ENCODE data around the gene ACRBP.
A peak's percentile ranks its signal among the peaks of the same experiment; 100 is the strongest.

The ACRBP gene

DNA sequence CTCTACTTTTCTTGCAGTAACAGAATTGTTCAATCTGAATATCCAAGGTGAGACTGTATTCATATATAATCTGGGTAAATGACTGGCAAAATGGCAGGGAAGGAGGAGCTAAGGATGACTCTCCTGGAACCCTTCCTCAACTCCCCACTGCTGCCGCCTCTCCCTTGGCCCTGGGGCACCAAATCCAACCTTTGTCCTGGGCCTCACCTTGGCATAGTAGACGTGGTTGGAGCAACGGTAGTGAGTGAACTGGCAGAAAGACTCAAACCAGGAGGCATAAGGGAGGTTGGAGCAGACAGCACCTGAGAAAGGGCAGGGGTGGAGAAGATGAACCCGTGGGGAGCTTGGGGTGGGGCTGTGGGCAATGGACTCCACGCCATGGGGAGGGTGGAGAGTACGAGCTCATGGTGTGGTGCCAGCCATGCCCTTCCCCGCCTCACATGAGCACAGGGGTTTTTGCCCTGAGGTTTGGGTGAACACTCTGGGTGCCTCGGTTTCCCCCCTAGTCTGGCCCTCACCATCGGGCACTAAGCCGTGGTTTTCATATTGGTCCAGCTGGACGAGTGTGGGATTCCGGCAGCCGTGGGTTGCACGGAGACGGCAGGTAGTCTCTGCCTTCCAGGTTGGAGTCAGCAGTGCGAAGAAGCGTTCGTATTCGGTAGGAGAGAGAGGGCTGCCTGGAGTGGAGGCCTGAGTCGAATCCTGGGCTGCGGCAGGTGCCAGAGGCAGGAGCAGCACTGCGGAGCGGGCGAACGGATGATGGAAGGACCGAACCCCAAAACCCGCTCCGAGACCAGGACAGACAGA is 753 bp downstream of the ACRBP start:
- DNase-seq = no peak

DNA sequence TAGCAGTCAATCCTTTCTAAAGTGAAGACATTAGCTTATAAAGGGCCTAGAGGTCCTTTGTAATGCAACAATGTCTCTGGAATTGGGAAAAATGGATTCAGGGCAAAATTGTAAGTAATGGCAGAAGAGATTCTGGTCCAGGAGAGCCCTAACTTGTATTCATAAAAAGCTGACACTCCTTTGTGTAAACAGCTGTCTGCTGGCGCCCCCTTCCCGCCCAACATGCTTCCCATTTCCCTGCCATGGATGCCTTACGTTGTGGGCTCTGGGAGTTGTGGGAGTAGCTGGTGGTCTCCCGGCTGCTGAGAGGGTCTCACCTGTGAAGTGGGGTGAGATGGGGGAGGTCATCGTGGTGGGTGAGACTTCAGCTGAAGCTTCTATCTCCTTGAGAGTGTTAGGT is 2.3 kb downstream of the ACRBP start:
- no peak for DNase-seq

DNA sequence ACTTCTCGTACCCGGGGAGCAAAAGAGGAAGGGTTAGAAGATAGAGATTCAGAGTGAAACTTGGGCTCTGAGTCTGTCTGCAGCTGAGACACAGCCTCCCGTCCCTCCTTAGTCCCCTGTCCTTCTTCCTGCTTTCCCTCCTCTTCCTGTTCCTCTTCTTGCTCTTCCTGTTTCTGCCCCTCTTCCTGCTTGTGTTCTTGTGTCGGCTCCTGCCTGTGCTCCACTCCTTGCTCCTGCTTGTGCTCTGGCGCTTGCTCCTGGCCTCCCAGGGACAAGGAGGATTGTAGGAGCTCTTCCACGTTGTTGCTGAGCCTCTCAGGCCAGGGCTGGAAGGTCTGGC is 3.0 kb downstream of the ACRBP start:
- no peak for DNase-seq

DNA sequence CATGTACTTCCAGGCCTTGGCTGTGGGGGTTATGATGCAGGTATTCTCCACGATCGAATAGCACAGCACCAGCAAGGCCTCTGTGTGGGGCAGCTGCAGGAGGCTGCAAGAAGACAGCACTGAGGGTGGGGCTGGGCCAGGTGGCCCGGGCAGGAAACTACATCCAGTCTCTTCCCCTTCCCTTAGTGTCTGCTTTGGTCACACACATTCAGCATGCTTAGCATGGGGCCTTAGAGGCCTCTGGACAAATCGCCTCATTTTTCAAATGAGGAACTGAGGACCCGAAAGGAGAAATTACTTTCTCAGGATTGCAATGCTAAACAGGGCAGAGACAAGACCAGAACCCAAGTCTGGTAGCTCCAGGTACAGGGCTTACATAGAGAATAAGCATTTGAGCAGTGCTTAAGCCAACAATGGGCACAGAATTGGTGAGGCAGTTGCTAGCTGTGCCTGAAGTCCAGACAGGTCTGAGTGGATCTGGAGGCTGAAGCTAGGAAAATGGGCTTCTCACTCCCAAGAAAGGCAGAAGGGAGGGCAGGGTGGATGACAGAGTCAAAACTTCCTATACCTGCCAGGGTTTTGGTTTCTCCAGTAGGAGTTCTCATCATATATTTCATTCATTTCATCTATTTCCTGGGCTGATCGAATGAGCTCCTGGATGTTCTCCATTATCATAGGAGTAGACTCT is 3.5 kb downstream of the ACRBP start:
- no peak for DNase-seq

DNA sequence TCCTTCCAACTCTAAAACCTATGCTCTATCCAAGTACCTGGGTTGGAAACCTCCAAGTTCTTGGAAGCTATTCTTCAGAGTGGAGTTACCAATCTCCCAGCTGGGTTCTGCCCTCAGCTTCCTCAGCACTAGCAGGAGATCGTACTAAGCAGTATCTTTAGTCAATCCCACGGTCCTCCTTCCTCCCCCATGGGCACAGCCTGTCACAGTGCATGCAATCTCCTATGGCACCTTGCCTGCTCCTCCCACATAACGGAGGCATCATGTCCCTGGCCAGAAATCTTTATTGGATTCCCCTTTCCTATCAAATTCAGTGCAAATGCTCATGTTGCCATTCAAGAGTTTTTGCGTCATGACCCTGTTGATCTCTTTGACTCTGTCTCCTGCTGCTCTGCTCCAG is 6.1 kb downstream of the ACRBP start:
- DNase-seq = no peak

DNA sequence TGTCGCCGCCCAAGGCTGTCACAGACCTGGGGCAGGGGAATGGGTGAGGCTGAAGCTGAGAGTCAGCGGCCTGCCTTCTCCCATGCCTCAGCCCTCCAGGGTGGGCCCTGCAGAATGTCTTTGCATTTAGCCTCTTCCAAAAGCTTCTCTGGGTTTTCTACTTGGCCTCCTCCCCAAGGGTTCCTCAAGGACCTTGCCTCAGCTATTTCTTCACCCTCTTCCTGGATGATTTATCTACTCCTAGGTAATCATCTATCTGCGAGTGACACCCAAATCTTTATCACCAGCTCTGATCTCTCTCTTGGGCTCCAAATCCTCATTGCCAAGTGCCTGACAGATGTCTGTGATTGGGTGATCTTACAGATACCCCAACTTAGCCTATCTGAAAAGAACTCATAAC is 6.7 kb downstream of the ACRBP start:
- no peak for DNase-seq

DNA sequence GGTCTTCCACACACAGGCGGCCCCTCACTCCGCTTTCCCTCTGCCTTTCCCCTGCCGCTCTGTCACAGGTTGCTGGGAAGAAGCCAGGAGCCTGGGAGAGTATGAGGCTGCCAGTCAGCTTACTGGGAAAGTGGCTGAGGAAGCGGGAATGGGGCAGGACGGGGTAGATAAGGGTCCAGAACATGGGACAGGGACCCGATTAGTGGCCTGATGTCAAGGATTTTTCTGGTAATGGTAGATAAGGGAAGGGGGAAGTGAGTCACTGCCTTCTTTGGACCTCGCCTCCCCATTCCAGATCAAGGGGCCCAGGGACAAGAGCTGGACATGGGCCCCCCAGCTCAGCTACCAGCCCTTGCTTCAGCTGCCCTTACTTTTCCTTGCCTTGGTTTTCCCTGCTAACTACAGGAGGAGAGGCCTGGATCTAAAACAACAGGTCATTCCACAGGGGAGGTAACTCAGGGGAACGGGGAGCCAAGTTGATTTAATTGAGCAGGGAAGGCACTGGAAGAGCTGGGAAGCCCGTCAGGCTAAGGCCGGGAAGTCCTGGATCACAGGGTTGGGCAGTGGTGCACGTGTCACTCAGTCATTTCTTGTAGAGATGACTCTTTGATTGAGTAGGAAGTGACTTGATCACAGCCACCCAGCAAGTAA is 8.0 kb downstream of the ACRBP start:
- DNase-seq = no peak

DNA sequence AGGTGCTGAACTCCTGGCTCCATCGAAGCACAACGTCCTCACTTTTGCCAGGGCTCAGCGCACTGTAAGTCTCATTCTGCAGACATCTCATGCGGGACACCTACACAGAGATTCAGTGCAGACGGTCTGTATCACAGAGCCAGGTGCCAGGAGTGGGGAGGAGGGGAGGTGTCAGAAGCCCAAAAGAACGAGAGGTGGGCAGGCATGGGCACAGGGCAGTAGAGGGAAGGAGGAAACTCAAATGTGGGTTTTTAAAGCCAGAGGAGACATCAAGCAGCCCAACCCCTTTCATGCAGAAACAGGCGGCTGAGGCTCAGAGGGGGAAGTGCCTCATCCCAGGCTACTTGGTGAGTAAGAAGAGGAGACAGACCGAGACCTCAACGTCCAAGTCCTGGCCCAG is 8.9 kb downstream of the ACRBP start:
- DNase-seq = no peak

DNA sequence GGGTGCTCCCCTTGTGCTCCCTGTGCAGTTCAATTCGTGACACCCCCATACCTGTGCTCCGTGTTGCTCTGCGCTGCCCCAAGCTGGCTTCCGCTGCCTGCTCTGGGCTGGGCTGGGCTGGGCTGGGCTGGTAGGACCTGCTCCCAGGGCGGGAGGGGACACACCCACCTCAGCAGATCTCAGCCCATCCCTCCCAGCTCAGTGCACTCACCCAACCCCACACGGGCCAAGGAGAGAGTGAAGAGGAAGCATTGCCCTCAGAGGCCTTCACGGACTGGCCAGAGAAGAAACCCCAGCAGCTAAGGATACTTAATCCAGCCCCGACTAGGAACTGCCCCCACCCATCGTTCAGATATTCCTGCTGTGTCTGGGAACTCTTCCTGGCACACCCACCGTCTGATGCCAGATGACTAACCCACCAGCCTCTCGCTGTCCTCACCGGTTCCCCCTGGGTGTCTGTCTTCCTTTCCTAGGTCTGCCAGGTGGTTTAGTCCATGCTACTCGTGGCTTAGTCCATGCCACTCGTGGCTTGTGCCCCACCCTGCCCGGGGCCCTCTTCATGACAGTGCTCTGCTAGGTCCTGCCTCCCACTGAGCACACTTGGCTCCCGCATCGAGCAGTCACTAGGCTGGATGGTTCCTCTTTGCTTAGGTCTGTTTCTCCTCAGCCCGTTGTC is 11.2 kb downstream of the ACRBP start, which contains the start of gene LPAR5:
Gene LPAR5, minus strand, starts transcription at position 104 of the 676 bp plus-strand sequence. CDS start 14,711 bp downstream, outside the sequence.
- DNase-seq = no peak

DNA sequence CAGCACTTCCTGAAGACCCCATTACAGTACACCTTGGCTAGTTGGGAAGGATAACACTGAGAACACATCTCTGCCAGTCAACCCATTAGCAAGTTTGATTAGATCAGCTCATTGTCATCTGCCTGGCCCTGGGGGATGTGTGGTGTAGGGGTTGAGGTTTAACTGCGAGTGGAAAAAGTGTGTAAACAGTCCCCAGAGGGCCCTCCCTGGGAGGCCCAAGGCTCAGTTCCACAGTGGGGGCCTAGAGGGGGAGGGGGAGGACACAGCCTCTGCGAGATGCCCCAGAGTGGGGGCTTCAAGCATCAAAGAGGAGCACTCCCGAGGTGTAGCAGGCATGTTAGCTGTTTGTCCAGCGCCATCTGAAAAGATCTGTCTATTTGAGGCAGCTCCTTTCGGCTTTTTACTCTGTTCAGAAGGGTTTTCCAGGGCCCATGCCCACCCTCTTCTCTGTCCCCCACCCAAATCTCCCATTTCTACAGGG is 11.8 kb downstream of the ACRBP start:
- no peak for DNase-seq

DNA sequence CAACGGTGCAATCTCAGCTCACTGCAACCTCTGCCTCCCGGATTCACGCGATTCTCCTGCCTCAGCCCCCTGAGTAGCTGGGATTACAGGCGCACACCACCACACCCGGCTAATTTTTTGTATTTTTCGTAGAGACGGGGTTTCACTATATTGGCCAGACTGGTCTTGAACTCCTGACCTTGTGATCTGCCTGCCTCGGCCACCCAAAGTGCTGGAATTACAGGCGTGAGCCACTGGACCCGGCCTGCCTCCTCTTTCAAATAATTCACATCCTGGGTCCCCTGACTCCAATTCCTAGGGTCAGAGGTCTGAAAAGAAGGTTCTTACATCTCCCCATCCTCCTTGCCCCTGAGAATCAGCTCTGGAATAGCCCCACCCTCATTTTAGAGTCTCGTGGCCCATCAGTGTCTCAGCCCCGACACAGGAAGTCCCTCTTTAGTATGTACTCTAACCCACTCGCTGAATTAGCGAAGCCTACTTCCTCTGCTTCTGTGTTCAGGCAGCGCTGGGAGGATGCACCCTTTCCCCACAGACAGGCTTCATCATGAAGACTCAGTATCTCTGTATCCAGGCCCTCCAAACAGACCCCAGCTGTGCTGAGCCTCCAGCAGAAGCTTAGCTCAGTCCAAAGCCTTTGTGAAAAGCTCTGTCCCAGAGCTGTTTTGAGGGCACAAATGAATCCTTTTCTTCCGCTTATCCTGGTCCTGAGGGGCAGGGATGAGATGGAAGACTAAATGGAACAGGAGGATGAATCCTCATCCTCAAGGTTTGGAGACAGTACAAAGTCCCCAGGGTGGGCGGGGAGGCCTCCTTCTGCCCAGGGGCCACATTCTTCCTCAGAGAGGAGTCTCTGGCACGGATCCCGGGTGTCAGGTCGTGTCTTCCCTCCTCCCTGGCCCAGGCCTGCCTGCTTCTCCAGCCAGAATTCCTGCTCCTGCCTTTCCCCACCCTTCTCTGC is 14.9 kb downstream of the ACRBP start:
- DNase-seq = no peak

DNA sequence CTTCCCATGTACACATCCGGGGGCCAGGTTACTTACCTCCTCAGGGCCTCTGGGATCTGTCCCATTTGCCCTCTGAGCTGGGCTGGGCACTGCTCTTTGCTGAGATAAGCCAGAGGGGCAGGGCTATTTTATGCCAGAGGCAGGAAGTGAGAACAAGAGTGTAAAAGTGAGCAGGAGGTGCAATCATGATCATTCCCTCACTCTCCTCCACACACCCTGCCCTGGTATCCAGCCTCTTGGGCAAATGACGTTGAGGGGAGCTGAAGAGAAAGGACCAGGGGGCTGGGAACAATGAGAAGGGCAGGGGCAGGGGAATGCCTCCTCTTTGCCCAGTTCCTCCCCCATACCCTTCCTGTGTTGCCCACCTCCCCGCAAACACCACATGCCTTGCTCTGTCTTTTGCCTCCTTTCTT is 15.7 kb downstream of the ACRBP start:
- no peak for DNase-seq

DNA sequence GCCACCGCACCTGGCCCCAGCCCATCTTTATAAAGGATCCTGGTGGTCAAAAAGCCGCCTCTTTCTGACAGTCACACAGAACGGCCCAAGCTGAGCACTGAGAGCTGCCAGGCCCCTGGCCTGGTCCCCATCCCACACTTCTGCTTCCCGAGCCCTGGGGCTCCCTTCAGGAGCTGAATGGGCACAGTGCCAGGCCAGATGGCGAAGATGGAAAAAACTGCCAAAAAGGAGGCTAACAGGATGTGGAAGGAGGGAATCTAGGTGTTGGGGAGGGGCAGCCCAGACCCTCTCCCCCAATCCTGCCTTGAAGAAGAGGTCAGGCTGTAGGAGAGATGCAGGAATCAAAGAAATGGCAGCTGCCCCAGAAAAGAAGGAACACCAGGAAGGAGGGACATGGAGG is 16.5 kb downstream of the ACRBP start:
- no peak for DNase-seq

DNA sequence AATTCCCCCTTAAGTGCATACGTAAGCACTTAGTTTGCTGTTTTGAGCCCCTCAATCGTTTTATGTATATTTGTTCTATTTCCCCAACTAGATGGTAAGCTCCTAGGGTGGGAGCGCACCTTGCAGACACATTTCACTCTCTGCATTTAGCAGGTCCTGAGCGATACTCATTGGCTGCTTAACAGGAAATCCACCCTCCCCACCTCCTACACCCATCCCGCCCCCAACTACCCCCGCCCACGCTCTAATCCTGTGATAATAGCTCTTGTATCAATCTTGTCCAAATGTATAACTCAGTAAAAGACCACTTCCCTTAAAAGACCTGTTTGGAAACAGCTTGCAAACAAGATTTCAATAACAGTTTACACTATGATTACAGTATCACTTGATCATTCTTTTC is 19.6 kb downstream of the ACRBP start:
- DNase-seq = no peak

DNA sequence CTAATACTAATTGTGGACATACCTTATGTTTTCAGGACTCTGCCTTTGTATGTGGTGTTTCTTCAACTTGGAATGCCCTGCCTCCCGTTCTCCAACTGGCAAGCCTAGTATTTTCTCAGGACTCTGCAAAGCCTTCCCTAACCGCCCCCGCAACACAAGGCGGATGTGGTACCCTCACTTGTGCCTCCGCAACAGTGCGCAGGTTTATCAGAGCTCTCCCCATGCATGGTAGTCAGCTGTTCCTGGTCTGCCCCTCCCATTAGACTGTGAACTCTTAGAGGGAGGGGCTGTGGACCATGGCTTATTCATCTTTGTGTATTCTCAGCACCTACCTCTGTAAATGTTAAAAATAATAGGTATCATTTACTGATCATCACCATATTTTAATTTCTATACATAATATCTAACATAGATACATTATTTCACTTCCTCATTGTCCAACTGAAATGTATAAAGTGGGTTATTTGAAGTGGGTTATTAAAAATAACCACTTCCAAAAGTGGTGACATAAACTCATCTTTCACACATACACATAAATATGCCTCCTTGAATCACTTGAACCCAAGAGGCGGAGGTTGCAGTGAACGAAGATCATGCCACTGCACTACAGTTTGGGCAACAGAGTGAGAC is 20.5 kb downstream of the ACRBP start:
- DNase-seq = no peak

DNA sequence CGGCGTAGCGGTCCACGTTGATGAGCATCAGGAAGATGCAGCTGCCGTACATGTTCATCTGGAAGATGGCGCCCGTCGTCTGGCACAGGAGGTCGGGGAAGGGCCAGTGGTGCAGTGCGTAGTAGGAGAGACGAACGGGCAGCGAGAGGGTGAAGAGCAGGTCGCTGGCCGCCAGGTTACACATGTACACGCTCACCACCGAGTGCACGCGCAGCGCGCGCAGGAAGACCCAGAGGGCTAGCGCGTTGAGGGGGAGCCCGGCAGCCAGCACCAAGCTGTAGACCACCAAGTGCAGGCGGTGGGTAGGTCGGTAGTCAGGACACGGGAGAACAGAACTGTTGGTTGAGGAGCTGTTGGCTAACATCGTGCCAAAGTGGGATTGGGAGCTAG is 26.4 kb downstream of the ACRBP start:
- no peak for DNase-seq

DNA sequence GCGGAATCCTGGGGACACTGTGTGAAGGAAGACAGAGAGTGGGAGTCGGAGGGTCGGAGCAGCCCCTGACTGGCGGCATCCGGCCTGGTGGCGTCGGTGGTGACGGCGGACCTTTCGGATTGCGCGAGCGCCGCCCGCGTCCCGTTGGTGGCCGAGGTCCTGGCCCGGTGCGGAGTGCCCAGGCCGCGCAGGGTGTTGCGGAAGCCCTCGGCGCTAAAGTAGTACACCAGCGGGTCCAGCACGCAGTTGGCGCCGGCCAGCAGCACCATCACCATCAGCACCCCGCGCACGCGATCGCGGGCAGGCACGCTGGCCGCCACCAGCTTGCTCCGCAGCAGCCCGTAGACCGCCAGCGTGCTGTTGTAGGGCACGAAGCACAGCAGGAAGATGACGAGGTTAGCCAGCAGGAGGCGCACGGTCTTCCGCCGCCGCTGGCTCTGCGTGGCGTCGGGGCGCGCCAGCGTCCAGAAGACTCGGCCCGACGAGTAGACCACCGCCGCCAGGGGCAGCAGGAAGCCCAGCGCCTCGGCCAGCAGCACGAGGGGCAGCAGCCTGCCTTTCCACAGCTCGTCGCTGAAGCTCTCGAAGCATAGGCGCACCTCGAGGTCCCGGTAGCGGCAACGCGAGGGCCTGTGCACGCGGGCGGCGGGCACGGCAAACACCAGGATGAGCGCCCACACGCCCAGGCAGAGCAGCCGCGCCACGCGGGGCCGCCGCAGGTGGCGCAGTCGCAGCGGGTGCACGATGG is 26.9 kb downstream of the ACRBP start:
- peak; percentile 82 for DNase-seq

DNA sequence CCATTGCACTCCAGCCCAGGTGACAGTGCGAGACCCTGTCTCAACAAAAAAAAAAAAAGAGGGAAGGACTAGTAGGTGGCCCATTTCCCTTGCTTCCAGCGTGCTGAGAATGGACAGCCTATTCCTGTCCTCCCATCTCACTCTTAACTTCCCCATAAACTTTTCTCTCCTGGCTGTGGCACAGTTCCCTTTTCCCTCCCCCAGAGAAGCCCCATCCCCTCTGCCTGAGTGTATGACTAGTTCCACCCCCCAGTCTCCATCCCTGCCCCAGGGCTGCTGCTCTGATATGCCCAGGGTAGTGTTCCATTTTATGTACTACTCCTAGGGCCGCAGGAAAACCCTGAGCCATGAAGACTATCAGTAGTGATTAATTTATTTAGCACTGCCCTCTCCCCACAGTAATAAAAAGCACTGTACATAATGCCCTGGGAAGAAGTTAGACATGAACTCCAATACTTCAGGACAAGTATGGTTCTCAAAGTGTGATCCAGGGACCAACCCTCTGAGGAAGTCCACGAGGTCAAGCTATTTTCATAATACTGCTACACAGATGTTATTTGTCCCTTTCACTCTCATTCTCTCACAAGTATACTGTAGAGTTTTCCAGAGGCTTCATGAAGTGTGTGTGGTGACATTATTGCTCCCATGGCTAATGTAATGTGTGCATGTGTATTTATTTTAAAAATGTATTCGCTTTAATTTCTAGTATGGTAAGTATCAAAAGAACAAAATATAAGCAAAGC is 28.6 kb downstream of the ACRBP start:
- no peak for DNase-seq

DNA sequence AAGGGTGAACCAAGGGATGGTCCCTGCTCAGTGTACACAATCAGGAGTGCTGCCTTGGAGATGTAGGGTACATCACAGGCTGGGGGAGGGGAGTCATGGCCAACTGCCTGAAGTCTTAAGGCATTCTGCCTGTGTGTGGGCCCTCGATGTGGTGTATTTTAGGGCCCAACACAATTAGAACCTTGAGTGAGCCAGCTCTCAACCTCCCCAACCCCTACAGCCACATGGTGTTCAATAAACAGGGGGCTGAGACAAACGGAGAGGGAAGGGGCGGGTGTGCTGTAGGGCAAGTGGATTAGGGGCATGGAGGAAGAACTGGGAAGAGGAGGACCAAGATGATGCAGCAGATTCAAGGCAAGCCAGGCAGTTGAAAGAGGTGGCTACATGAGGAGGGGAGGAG is 31.4 kb downstream of the ACRBP start:
- DNase-seq = no peak

Data from right kidney (tissue), 1 donor.